EH (cell line): Measurements from ENCODE around the gene STARD13.
"Not testable (repeated sequence)": the region's sequence is repeated elsewhere in the genome, so short reads cannot be mapped to it uniquely, and the experiment has no call there.

ENCODE experiments used
- DNase-seq: peaks from one replicate; pipeline ENCODE4 v3.0.0-alpha.2; 2015; ENCODE audit warnings: low read depth

Gene STARD13

DNA sequence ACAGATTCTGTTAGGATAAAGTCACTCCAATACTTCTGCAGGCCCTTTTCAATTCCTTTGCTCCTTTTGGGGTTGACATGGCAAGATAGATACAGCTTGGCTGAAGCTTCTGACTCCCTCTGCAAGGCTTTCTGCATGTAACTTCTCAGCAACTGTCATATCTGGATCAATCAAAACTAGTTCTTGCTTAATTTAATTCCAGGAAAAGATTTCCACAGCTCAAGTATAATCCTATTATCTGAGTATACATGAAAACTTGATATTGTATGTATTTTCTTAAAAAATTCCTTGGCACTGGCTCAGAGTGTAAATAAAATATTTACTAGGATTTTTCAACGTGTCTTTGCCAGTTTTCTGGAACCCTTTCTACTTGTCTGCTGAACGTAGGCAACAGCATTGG is 109.6 kb downstream of the STARD13 start:
- no peak for DNase-seq

- DNase-seq = peak; percentile 74
Observed at GRCh38 chr13:33174931-33175330, 110.6 kb downstream of the STARD13 start.

DNA sequence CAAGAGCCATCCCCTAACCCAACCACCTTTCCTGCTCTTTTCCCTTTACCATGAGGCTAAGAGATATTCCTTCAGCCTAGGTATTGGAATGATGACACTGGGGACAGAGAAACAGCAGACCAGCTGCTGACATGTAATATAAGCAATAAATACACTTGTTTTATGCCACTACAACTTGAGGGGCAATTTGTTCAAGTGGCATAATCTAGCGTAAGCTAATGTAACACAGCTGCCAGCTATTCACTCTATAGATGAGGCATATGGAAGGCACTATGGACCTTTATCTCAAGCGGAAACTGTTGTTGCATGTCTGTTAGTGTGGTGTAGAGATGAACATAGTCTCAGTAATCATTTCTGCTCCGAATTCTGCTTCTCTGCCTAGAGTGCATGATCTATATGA is 111.1 kb downstream of the STARD13 start:
- no peak for DNase-seq

DNA sequence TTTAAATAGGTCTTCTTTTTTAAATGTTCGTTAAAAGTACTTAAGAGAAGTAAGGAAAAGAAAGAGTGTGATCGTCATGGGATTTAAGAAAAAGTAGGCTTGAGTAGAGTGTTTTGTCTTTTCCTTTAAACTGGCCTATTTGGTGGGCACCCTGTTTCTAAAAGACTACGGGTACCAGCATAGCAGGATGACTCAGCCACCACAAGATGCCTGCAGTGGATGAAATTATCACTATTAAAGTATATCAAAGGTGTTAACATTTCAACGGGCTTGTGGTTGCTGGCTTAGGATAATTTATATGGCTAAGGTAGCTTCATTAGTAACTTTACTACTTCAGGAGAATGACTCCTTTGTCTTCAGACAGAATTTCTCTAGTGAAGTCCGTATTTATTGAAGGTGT is 112.6 kb downstream of the STARD13 start:
- no peak for DNase-seq

DNA sequence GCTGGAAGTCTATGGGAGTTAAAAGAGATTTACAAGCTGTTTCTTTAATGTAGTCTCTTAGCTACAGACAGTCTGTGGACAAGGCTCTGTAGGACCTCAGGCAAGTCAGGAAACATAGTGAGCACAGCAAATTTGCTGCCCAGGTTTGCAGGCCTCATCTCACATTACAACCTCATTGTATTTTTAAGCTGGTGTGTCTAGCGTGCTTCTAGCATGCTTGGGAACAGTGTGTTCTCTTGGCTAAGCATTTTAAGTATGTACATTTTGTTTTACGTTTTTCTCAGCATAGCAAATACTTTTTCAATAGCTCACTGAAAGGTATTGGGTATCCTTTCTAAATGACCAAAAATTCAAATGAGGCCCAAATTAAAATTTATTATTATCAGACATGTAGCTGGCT is 113.2 kb downstream of the STARD13 start:
- no peak for DNase-seq

DNA sequence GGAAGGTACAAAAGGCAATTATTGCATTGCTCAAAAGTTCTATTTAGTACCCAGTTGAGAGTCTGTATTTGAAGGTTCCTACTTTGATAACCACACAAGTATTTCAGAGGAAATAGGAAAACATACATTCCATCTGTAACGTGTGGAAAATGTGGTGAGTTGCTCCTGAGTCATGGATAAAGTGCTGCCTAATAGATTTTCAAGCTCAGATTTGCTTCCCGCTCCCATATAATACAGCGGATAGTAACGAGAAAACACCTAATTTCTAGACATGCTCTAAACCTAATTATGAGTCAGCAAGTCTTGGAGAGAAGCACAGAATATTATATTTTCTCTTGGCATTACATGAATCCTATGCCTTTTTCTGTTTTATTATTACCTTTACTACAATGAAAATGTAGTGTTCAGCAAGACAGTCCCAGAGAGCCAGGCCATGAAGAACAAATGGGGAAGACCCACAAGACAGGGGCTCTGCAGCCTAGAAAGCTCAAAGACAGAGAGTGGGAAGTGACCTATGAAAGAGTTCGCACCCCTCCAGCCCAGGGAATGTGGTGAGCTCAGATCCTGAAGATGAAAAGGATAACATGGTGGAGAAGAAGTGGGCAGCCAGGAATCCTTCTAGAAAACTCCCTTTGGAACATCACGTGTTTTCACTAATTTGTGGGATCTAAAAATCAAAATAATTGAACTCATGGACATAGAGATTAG is 116.1 kb downstream of the STARD13 start:
- peak; percentile 88 for DNase-seq

DNA sequence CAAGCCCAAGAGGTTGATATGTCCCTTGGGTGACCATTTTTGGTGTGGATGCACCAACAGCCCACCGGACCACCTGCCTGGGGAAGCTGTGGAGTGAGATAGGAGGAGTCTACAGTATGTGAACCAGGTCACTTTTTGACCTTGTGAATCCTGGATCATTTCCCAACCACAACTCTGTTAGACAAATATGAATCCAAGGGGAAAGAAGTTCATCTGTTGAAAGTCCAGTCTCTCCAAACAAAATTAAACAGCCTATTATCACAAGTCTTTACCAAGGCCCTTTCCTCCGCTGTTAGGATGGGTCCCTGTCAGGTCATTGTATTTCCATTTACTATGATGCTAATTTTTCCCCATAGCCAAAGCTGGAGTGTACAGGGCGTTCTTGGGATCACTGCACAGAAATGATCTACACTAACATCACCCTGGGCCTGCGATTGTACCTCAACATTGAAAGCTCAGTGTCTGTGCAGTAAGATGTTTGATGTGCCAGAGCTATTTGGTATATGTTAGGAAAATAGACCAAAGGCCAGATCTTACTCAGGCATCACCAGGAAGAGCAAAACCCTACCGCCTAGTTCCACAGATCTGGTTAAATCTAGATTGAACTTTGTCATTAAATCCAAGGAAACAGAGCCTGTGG is 117.1 kb downstream of the STARD13 start:
- peak; percentile 48 for DNase-seq

DNA sequence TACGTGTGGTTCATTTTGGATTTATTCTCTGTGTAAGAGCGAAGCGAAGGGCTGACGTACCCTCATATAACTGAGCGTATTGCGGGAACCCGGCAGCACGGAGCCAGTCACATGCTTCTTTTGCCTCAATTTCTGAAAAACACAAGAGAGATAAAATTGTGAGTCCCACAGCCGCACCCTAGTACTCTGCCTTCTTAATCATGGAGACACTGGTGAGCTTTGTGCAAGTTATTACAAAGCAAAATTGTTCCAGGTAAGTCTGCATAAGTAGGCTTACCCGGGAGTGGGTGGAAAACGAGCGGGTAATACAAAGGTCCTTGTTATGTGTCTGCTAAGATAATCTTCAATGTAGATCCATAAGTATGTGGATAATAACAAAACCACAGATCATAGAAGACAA is 118.1 kb downstream of the STARD13 start:
- no peak for DNase-seq

DNA sequence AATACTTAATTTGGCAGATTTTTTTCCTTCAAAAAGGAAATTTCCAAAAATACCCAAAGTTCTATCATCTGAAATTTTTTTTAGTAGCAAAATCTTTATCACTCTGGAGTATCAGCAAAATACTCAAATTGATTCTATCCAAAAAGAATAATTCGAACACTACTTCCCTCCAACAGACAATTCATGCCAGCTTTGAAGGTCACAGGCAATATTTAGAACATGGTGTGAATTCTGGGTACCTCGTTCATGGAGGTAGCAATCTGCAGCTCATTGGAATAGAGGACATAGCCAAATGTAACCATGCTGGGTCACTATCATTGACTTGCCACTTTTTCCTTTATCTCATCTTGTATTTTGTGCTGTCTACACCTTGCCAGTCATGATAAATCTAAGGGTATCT is 119.8 kb downstream of the STARD13 start:
- DNase-seq = no peak

- peak; percentile 32 for DNase-seq
Observed at GRCh38 chr13:33164331-33164730, 121.2 kb downstream of the STARD13 start.

DNA sequence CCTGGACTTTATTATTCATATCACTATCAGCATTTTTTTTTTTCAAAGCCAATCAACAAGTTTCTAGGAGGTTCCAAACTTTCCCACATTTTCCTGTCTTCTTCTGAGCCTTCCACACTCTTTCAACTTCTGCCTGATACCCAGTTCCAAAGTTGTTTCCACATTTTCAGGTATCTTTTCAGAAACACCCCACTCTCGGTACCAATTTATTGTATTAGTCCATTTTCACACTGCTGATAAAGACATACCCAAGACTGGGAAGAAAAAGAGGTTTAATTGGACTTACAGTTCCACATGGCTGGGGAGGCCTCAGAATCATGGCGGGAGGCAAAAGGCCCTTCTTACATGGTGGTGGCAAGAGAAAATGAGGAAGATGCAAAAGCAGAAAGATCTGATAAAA is 122.8 kb downstream of the STARD13 start:
- not testable (repeated sequence) for DNase-seq

- no peak for DNase-seq
Observed at GRCh38 chr13:33158816-33159215, 126.7 kb downstream of the STARD13 start.

- DNase-seq = no peak
Observed at GRCh38 chr13:33158271-33158670, 127.3 kb downstream of the STARD13 start.

DNA sequence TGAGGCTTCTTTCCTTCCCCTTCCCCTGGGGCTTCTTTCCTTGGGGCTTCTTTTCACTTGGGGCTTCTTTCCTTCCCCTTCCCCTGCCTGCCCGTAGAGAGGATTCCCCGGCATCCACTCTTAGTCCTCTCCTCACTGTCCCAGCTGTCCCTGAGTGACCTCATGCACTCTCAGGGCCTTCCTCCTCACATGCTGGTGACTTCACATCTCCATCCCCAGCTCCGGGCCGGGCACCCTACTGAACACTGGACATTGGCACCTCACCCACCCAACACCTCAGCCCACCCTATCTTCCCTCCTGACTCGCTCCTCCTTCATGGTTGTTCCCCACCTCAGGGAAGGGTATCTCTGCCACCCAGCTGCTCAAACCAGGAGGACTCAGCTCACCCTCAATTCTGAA is 130.6 kb downstream of the STARD13 start:
- no peak for DNase-seq

DNA sequence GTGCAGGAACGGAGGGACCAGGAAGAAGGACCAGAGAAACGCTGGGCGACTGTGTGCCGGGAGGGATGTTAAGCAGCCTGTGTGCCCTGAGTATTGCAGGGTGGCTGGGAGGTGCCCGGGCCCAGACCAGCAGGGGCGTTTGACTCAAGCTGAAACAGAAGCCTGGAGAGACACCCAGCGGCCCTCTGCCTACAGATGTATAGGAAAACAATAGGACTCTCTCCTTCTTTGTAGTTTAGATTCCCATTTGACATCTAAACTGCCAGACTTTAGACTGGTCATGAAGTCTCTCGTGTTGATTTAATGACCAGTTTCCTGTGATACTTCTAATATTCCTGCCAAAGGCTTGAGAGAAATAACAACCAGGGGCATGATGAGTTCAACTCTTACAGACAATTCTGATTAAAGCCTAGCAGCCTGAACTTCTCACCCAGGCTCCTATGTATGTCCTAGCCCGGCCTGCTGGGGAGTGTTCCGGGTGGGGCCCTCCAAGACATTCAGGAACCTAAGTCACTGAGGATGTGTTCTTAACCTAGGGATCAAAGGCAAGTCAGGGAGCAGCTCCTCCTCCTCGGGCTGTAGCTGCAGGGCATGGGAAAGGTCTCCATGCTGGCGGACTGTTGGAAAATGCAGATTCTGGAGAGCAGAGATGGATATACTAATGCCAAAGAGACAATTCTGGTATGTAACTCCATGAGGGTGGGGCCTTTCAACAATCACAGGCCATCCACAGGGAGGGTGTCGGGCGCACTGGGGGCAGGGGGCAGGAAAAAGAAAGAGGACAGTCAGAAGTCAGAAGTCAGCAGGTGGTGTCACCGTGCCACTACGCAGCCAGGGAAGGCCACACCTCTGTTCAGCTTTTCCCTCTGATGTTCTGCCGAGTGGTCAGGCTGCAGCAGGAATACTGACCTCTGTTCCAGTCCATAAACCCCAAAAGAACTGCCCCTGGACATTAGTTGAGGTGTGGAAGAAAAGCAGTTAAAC is 131.8 kb downstream of the STARD13 start:
- peak; percentile 64 for DNase-seq

DNA sequence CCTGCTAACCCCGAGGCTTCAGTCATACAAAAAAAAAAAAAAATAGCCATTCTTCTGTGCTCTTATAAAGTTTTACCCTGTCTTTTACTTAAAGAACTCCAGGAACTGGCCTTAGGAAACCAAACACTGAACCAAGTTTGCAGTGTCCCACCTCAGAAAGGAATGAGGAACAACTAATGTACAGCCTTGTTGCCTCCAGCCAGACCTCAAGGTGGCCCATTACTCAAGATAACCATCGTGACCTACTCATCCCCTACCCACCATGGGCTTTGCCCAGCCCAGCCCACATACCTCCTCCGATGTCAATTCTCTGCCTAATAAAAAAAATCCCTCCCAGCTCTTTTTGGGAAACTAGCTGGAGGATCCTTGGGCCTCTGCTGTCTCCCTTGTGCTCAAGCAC is 133.2 kb downstream of the STARD13 start:
- DNase-seq = no peak

- no peak for DNase-seq
Observed at GRCh38 chr13:33150662-33151061, 134.9 kb downstream of the STARD13 start.

DNA sequence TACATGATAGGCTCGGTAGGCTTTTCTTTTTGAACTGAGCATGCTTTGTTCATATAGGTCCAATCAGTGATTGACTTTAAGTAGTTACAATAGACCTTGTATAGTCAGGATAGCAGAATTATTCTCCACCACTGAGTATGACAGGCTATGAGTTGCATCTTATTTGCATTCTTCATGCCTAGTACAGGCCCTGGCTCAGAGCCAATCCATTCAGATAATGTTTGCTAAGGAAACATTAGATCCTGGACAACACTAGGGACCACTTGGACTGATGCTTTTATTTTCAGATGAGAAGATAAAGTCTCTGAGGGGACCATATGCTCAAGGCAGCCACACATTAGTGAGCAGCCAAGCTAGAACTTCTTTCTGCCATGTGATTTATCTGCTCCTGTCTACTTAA is 135.4 kb downstream of the STARD13 start:
- peak; percentile 53 for DNase-seq

DNA sequence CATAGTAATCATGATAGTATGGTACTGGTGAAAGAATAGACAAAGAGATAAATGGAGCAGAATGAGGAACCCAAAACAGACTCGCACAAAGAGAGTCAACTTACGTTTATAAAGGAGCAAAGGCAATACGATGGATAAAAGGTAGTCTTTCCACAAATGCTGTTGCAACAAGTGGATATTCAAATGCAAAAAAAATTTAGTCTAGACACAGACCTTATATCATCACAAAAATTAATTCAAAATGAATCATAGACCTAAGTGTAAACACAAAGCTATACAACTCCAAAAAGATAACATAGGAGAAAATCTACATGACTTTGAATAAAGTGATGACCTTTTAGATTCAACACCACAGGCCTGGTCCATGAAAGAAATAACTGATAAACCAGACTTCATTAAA is 137.7 kb downstream of the STARD13 start:
- no peak for DNase-seq

DNA sequence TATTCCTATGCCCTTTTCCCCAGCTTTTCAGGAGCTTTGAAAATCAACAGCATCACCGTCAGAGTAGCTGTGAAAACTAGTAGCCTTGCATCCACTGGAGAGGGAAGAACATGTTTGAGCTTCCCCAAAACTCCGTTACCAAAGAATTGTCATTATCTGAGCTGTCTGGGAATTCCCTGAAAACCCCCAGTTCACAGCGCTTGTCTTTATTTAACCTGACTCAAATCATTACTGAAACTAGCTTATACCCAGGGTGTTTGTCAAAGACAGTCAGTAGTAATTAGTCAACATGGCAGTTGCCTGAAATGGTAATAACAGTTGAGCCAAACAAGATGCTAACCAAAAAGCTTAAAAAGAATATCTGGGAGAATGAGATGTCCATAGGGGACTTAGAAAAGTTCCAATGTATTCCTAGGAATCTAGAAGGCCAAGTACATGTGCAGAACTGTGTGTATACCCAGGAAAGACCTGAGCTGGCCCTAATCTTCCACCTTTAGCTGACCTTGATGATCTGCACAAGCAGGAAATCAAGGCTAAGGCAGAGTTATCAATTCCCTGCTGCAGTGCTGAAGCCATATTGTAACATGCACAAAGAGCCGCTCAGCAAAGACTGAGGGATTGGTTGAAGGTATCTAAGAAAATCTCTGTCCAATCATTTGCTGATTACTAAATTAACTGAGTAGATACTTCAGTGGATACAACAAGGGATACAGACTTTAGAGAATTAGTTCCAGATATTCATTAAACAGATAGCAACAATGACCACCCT is 138.5 kb downstream of the STARD13 start:
- no peak for DNase-seq

GRCh38 chr13:33145667-33146066 is 139.9 kb downstream of the STARD13 start:
- DNase-seq = no peak

GRCh38 chr13:33144358-33144784 is 141.2 kb downstream of the STARD13 start:
- no peak for DNase-seq
